ENCODE data around the gene PRKN. TPM values are rescaled to one million over a fixed set of nuclear protein-coding genes. Genes with fewer than 3 reads are reported as not detected.

The PRKN gene
- total and polyA plus RNA-seq, 4 experiments from 2014 or later = 0.50 to 5.3 (median 2.9) TPM

- Histone ChIP-seq H3K9me3 (ENCODE audit: control insufficient read depth in 1 of 2, low read length in 2 of 2) (no peaks in the 10 kb centered on the region), H3K36me3 (ENCODE audit: insufficient read depth, low read length) (no peaks in the 10 kb centered on the region), H3K27ac (ENCODE audit: low read depth, low read length) (no peak overlapping the region), H3K4me1 (ENCODE audit: insufficient read depth, low read length) (no peaks in the 10 kb centered on the region), H3K4me3 (ENCODE audit: low read length in 2 of 2) (no peak overlapping the region), H3K27me3 (ENCODE audit: insufficient read depth, low read length) (no peaks in the 10 kb centered on the region)
- H3K36me3 Mint-ChIP-seq = no peaks in the 10 kb centered on the region
- intact Hi-C loops (cut with micrococcal nuclease) = no loop called here
- DNase-seq = no peak
- H3K27ac Mint-ChIP-seq = no peak overlapping the region
- H3K4me3 Mint-ChIP-seq = no peak overlapping the region
- H3K9me3 Mint-ChIP-seq = peaks cover 0 to 8% (median 2%) of the 10 kb centered on the region in 8 donors
- no peaks in the 10 kb centered on the region for H3K27me3 Mint-ChIP-seq
- ChIA-PET POLR2A (ENCODE audit: partially characterized antibody) (no interaction called here), CTCF (ENCODE audit: partially characterized antibody) (no interaction called here)
- H3K4me1 Mint-ChIP-seq = peaks cover 0 to 2% (median under 1%) of the 10 kb centered on the region in 4 donors
Observed at GRCh38 chr6:162184465-162184864, 543.1 kb downstream of the PRKN start.

- Histone ChIP-seq H3K27me3 (ENCODE audit: insufficient read depth, low read length) (no peaks in the 10 kb centered on the region), H3K27ac (ENCODE audit: low read depth, low read length) (no peak overlapping the region), H3K36me3 (ENCODE audit: insufficient read depth, low read length) (no peaks in the 10 kb centered on the region), H3K4me1 (ENCODE audit: insufficient read depth, low read length) (no peaks in the 10 kb centered on the region), H3K9me3 (ENCODE audit: control insufficient read depth in 1 of 2, low read length in 2 of 2) (no peaks in the 10 kb centered on the region), H3K4me3 (ENCODE audit: low read length in 2 of 2) (no peak overlapping the region)
- no peak for DNase-seq
- H3K4me3 Mint-ChIP-seq = no peak overlapping the region
- intact Hi-C loops (cut with micrococcal nuclease) = no loop called here
- no peak overlapping the region for H3K27ac Mint-ChIP-seq
- ChIA-PET POLR2A (ENCODE audit: partially characterized antibody) (no interaction called here), CTCF (ENCODE audit: partially characterized antibody) (no interaction called here)
- no peaks in the 10 kb centered on the region for H3K36me3 Mint-ChIP-seq
- H3K27me3 Mint-ChIP-seq = no peaks in the 10 kb centered on the region
- H3K4me1 Mint-ChIP-seq = peaks cover 0 to 2% (median 0%) of the 10 kb centered on the region in 4 donors
- H3K9me3 Mint-ChIP-seq = peaks cover 0 to 2% (median 0%) of the 10 kb centered on the region in 8 donors
Observed at GRCh38 chr6:162181741-162182401, 545.7 kb downstream of the PRKN start.

GRCh38 chr6:162181111-162181510, 546.5 kb downstream of the PRKN start:
- no peaks in the 10 kb centered on the region for H3K9me3 ChIP-seq (ENCODE audit: control insufficient read depth in 1 of 2, low read length in 2 of 2)
- Mint-ChIP-seq H3K27me3 (no peaks in the 10 kb centered on the region), H3K27ac (no peak overlapping the region), H3K4me3 (no peak overlapping the region), H3K9me3 (peaks cover 0 to 2% (median 0%) of the 10 kb centered on the region in 8 donors), H3K36me3 (no peaks in the 10 kb centered on the region), H3K4me1 (peaks cover 0 to 2% (median 0%) of the 10 kb centered on the region in 4 donors)
- DNase-seq = no peak
- H3K4me3 ChIP-seq (ENCODE audit: low read length in 2 of 2) = no peak overlapping the region
- H3K4me1 ChIP-seq (ENCODE audit: insufficient read depth, low read length) = no peaks in the 10 kb centered on the region
- intact Hi-C loops (cut with micrococcal nuclease) = no loop called here
- ChIA-PET POLR2A (ENCODE audit: partially characterized antibody) (no interaction called here), CTCF (ENCODE audit: partially characterized antibody) (no interaction called here)
- H3K27ac ChIP-seq (ENCODE audit: low read depth, low read length) = no peak overlapping the region
- H3K36me3 ChIP-seq (ENCODE audit: insufficient read depth, low read length) = no peaks in the 10 kb centered on the region
- H3K27me3 ChIP-seq (ENCODE audit: insufficient read depth, low read length) = no peaks in the 10 kb centered on the region

- Histone ChIP-seq H3K9me3 (ENCODE audit: control insufficient read depth in 1 of 2, low read length in 2 of 2) (no peaks in the 10 kb centered on the region), H3K27ac (ENCODE audit: low read depth, low read length) (no peak overlapping the region), H3K4me1 (ENCODE audit: insufficient read depth, low read length) (no peaks in the 10 kb centered on the region), H3K27me3 (ENCODE audit: insufficient read depth, low read length) (no peaks in the 10 kb centered on the region), H3K4me3 (ENCODE audit: low read length in 2 of 2) (no peak overlapping the region), H3K36me3 (ENCODE audit: insufficient read depth, low read length) (no peaks in the 10 kb centered on the region)
- POLR2A ChIA-PET (ENCODE audit: partially characterized antibody) = no interaction called here
- H3K27ac Mint-ChIP-seq = no peak overlapping the region
- no peak for DNase-seq
- no peaks in the 10 kb centered on the region for H3K27me3 Mint-ChIP-seq
- intact Hi-C loops (cut with micrococcal nuclease) = no loop called here
- peaks cover 0 to 2% (median 0%) of the 10 kb centered on the region in 4 donors for H3K4me1 Mint-ChIP-seq
- H3K9me3 Mint-ChIP-seq = peaks cover 0 to 2% (median 0%) of the 10 kb centered on the region in 8 donors
- no peak overlapping the region for H3K4me3 Mint-ChIP-seq
- CTCF ChIA-PET (ENCODE audit: partially characterized antibody) = no interaction called here
- H3K36me3 Mint-ChIP-seq = no peaks in the 10 kb centered on the region
Observed at GRCh38 chr6:162179196-162179951, 548.2 kb downstream of the PRKN start.

- H3K27me3 ChIP-seq (ENCODE audit: insufficient read depth, low read length) = no peaks in the 10 kb centered on the region
- H3K9me3 Mint-ChIP-seq = peaks cover 0 to 4% (median 0%) of the 10 kb centered on the region in 8 donors
- H3K4me3 Mint-ChIP-seq = no peak overlapping the region
- no peak overlapping the region for H3K4me3 ChIP-seq (ENCODE audit: low read length in 2 of 2)
- no peaks in the 10 kb centered on the region for H3K9me3 ChIP-seq (ENCODE audit: control insufficient read depth in 1 of 2, low read length in 2 of 2)
- POLR2A ChIA-PET (ENCODE audit: partially characterized antibody) = no interaction called here
- no peaks in the 10 kb centered on the region for H3K36me3 Mint-ChIP-seq
- H3K4me1 Mint-ChIP-seq = peaks cover 0 to 2% (median 0%) of the 10 kb centered on the region in 4 donors
- DNase-seq = no peak
- no peaks in the 10 kb centered on the region for H3K36me3 ChIP-seq (ENCODE audit: insufficient read depth, low read length)
- CTCF ChIA-PET (ENCODE audit: partially characterized antibody) = no interaction called here
- intact Hi-C loops (cut with micrococcal nuclease) = no loop called here
- no peak overlapping the region for H3K27ac Mint-ChIP-seq
- no peaks in the 10 kb centered on the region for H3K27me3 Mint-ChIP-seq
- no peak overlapping the region for H3K27ac ChIP-seq (ENCODE audit: low read depth, low read length)
- no peaks in the 10 kb centered on the region for H3K4me1 ChIP-seq (ENCODE audit: insufficient read depth, low read length)
Observed at GRCh38 chr6:162178666-162179065, 548.9 kb downstream of the PRKN start.

- Mint-ChIP-seq H3K27me3 (no peaks in the 10 kb centered on the region), H3K27ac (no peak overlapping the region), H3K9me3 (peaks cover 0 to 4% (median 0%) of the 10 kb centered on the region in 8 donors), H3K4me3 (no peak overlapping the region), H3K36me3 (no peaks in the 10 kb centered on the region), H3K4me1 (peaks cover 0 to 2% (median 0%) of the 10 kb centered on the region in 4 donors)
- no peaks in the 10 kb centered on the region for H3K36me3 ChIP-seq (ENCODE audit: insufficient read depth, low read length)
- H3K4me1 ChIP-seq (ENCODE audit: insufficient read depth, low read length) = no peaks in the 10 kb centered on the region
- no peak overlapping the region for H3K27ac ChIP-seq (ENCODE audit: low read depth, low read length)
- H3K27me3 ChIP-seq (ENCODE audit: insufficient read depth, low read length) = no peaks in the 10 kb centered on the region
- POLR2A ChIA-PET (ENCODE audit: partially characterized antibody) = no interaction called here
- intact Hi-C loops (cut with micrococcal nuclease) = no loop called here
- H3K4me3 ChIP-seq (ENCODE audit: low read length in 2 of 2) = no peak overlapping the region
- DNase-seq = no peak
- CTCF ChIA-PET (ENCODE audit: partially characterized antibody) = no interaction called here
- H3K9me3 ChIP-seq (ENCODE audit: control insufficient read depth in 1 of 2, low read length in 2 of 2) = no peaks in the 10 kb centered on the region
Observed at GRCh38 chr6:162178266-162178665, 549.3 kb downstream of the PRKN start.

- Mint-ChIP-seq H3K4me3 (no peak overlapping the region), H3K27ac (no peak overlapping the region), H3K27me3 (no peaks in the 10 kb centered on the region), H3K36me3 (no peaks in the 10 kb centered on the region), H3K9me3 (peaks cover 0 to 4% (median 0%) of the 10 kb centered on the region in 8 donors), H3K4me1 (peaks cover 0 to 2% (median 0%) of the 10 kb centered on the region in 4 donors)
- no peaks in the 10 kb centered on the region for H3K4me1 ChIP-seq (ENCODE audit: insufficient read depth, low read length)
- ChIA-PET POLR2A (ENCODE audit: partially characterized antibody) (no interaction called here), CTCF (ENCODE audit: partially characterized antibody) (no interaction called here)
- H3K4me3 ChIP-seq (ENCODE audit: low read length in 2 of 2) = no peak overlapping the region
- intact Hi-C loops (cut with micrococcal nuclease) = no loop called here
- H3K9me3 ChIP-seq (ENCODE audit: control insufficient read depth in 1 of 2, low read length in 2 of 2) = no peaks in the 10 kb centered on the region
- no peaks in the 10 kb centered on the region for H3K36me3 ChIP-seq (ENCODE audit: insufficient read depth, low read length)
- H3K27ac ChIP-seq (ENCODE audit: low read depth, low read length) = no peak overlapping the region
- no peak for DNase-seq
- no peaks in the 10 kb centered on the region for H3K27me3 ChIP-seq (ENCODE audit: insufficient read depth, low read length)
Observed at GRCh38 chr6:162177746-162178145, 549.8 kb downstream of the PRKN start.
